Loucy (cell line): ENCODE results near the gene ABLIM2.

Source experiments
- H2AFZ ChIP-seq: fragments of 200-600 bp; sonication (generic); 2 replicates; pipeline ENCODE4 v1.6.0; 2016; ENCODE audit warnings: antibody characterized with exemption, mild to moderate bottlenecking, low read length, moderate library complexity
- H3F3A ChIP-seq: fragments of 200-600 bp; 2 replicates; pipeline ENCODE4 v1.6.0; 2016; ENCODE audit warnings: antibody characterized with exemption, low read depth, mild to moderate bottlenecking
- H3K27me3 ChIP-seq: fragments of 200-600 bp; sonication (generic); 2 replicates; pipeline ENCODE4 v1.6.1; 2014; ENCODE audit warnings: low read length, mild to moderate bottlenecking; ENCODE audit not compliant: insufficient read depth, poor library complexity, severe bottlenecking
- H3K36me3 ChIP-seq: fragments of 200-600 bp; sonication (generic); 2 replicates; pipeline ENCODE4 v1.6.1; 2016; ENCODE audit warnings: low read length; ENCODE audit not compliant: insufficient read depth
- H3K4me1 ChIP-seq: fragments of 200-600 bp; sonication (generic); 2 replicates; pipeline ENCODE4 v1.5.1; 2014; ENCODE audit warnings: low read length, mild to moderate bottlenecking; ENCODE audit not compliant: insufficient read depth, poor library complexity, severe bottlenecking
- H3K4me2 ChIP-seq: fragments of 200-600 bp; sonication (generic); 2 replicates; pipeline ENCODE4 v1.6.0; 2014; ENCODE audit warnings: antibody characterized with exemption, low read length, low read depth, mild to moderate bottlenecking; ENCODE audit not compliant: poor library complexity, severe bottlenecking
- H3K4me3 ChIP-seq: fragments of 200-600 bp; sonication (generic); 2 replicates; pipeline ENCODE4 v1.5.1; 2014; ENCODE audit warnings: low read length, mild to moderate bottlenecking, mixed read lengths; ENCODE audit not compliant: poor library complexity, severe bottlenecking
- H3K79me2 ChIP-seq: fragments of 200-600 bp; sonication (generic); 2 replicates; pipeline ENCODE4 v1.6.1; 2014; ENCODE audit warnings: low read length; ENCODE audit not compliant: insufficient read depth
- H3K9ac ChIP-seq: fragments of 200-600 bp; sonication (generic); 2 replicates; pipeline ENCODE4 v1.6.0; 2014; ENCODE audit warnings: mild to moderate bottlenecking, low read depth, low read length, moderate library complexity; ENCODE audit not compliant: poor library complexity, severe bottlenecking
- H3K9me2 ChIP-seq: fragments of 200-600 bp; sonication (generic); replicated peaks from 2 replicates; pipeline ENCODE4 v1.6.1; 2016; ENCODE audit warnings: low read depth, low read length, mixed read lengths
- H3K9me3 ChIP-seq: fragments of 200-600 bp; sonication (generic); 2 replicates; pipeline ENCODE4 v1.6.1; 2014; ENCODE audit warnings: mild to moderate bottlenecking, antibody characterized with exemption, low read length, low read depth; ENCODE audit not compliant: insufficient read depth
- H4K20me1 ChIP-seq: fragments of 200-600 bp; sonication (generic); 2 replicates; pipeline ENCODE4 v1.6.0; 2014; ENCODE audit warnings: antibody characterized with exemption, low read length, mild to moderate bottlenecking; ENCODE audit not compliant: insufficient read depth, poor library complexity, severe bottlenecking
- EZH2phosphoT487 ChIP-seq: fragments of 200-600 bp; IDR thresholded peaks from 2 replicates; pipeline ENCODE4 v1.6.1; 2018; ENCODE audit warnings: antibody characterized with exemption, mild to moderate bottlenecking, moderate library complexity, borderline replicate concordance
- TF ChIP-seq, protein P1 (sequence below): fragments of 200-600 bp; sonication (generic); conservative IDR thresholded peaks from 2 replicates; pipeline ENCODE4 v1.5.1; 2014; ENCODE audit warnings: mild to moderate bottlenecking, antibody characterized with exemption, low read length

The ABLIM2 gene

GRCh38 chr4:7937006-7937405, 221.6 kb downstream of the ABLIM2 start:
- no peaks in the 10 kb centered on the region for H3K79me2 ChIP-seq
- H3K9ac ChIP-seq = no peak overlapping the region
- no peaks in the 10 kb centered on the region for H3K4me1 ChIP-seq
- no peak for TF ChIP-seq EZH2phosphoT487
- TF ChIP-seq, protein P1, sequence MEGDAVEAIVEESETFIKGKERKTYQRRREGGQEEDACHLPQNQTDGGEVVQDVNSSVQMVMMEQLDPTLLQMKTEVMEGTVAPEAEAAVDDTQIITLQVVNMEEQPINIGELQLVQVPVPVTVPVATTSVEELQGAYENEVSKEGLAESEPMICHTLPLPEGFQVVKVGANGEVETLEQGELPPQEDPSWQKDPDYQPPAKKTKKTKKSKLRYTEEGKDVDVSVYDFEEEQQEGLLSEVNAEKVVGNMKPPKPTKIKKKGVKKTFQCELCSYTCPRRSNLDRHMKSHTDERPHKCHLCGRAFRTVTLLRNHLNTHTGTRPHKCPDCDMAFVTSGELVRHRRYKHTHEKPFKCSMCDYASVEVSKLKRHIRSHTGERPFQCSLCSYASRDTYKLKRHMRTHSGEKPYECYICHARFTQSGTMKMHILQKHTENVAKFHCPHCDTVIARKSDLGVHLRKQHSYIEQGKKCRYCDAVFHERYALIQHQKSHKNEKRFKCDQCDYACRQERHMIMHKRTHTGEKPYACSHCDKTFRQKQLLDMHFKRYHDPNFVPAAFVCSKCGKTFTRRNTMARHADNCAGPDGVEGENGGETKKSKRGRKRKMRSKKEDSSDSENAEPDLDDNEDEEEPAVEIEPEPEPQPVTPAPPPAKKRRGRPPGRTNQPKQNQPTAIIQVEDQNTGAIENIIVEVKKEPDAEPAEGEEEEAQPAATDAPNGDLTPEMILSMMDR = no peak
- H3K36me3 ChIP-seq = no peaks in the 10 kb centered on the region
- H3K9me3 ChIP-seq = peaks cover 2% of the 10 kb centered on the region; the same call in 1 of the 2 replicates
- H3K4me2 ChIP-seq = no peak overlapping the region
- no peak overlapping the region for H3K4me3 ChIP-seq
- H3K27me3 ChIP-seq = no peaks in the 10 kb centered on the region
- no peaks in the 10 kb centered on the region for H3K9me2 ChIP-seq
- H3F3A ChIP-seq = no peaks in the 10 kb centered on the region
- H4K20me1 ChIP-seq = no peaks in the 10 kb centered on the region
- no peak overlapping the region for H2AFZ ChIP-seq

GRCh38 chr4:7933651-7934510, 224.7 kb downstream of the ABLIM2 start:
- TF ChIP-seq, protein P1 = no peak
- no peak for TF ChIP-seq EZH2phosphoT487
- H3K27me3 ChIP-seq = no peaks in the 10 kb centered on the region
- no peaks in the 10 kb centered on the region for H3F3A ChIP-seq
- H3K36me3 ChIP-seq = no peaks in the 10 kb centered on the region
- no peak overlapping the region for H3K9ac ChIP-seq
- H3K9me3 ChIP-seq = no peaks in the 10 kb centered on the region
- H3K4me1 ChIP-seq = no peaks in the 10 kb centered on the region
- H3K4me3 ChIP-seq = no peak overlapping the region
- no peak overlapping the region for H2AFZ ChIP-seq
- H3K79me2 ChIP-seq = no peaks in the 10 kb centered on the region
- no peaks in the 10 kb centered on the region for H3K9me2 ChIP-seq
- H4K20me1 ChIP-seq = no peaks in the 10 kb centered on the region
- H3K4me2 ChIP-seq = no peak overlapping the region

DNA sequence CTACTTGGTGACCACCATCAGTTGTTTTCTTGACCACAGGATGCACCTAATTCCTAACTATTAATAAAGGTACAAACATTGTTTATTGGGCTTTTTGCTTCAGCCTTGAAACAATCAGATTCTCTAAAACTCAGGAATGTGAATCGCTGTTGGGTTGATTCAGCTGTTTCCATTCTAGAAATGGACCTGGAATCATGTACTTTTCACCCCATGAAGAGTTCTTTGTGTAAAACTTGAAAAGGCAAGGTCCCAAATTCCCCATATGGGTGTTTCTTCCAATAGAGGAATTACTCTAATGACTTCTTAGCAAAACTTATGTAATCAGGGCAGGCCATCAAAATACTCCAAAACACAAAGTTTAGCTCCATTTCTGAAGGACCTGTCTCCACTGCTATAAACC, 226.3 kb downstream of the ABLIM2 start:
- Histone ChIP-seq H3K4me1 (no peaks in the 10 kb centered on the region), H3F3A (no peaks in the 10 kb centered on the region), H3K9me3 (no peaks in the 10 kb centered on the region), H3K9ac (no peak overlapping the region), H2AFZ (no peak overlapping the region), H3K79me2 (no peaks in the 10 kb centered on the region), H3K27me3 (no peaks in the 10 kb centered on the region), H3K4me3 (no peak overlapping the region), H3K36me3 (no peaks in the 10 kb centered on the region), H3K4me2 (no peak overlapping the region), H4K20me1 (no peaks in the 10 kb centered on the region), H3K9me2 (no peaks in the 10 kb centered on the region)
- TF ChIP-seq EZH2phosphoT487 = no peak
- TF ChIP-seq, protein P1 = no peak
